CD4-positive, alpha-beta T cell treated with Interleukin-4 for 1 hour (primary cell): Measurements from ENCODE around the gene RYR3.

Source experiments
- DNase-seq, 2 donors: peaks; one replicate each; pipeline ENCODE4 v3.0.0-alpha.2; 2020 to 2022

The RYR3 gene

DNA sequence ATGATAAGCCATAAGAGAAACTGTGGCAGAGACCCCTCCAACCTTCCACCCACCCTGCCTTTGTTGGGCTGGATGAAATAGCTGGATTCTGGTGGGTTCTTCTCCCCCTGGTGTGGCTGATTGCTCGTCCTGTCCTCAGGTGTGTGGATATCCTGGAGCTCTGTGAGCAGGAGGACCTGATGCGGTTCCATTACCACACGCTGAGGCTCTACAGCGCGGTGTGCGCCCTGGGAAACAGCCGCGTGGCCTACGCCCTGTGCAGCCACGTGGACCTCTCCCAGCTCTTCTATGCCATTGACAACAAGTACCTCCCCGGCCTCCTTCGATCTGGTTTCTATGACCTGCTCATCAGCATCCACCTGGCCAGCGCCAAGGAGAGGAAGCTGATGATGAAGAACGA lies 351.2 kb downstream of the RYR3 start:
- DNase-seq = no peak

GRCh38 chr15:33664947-33665346 lies 354.2 kb downstream of the RYR3 start:
- no peak for DNase-seq

- no peak for DNase-seq
These were observed 359.8 kb downstream of the RYR3 start for GRCh38 chr15:33670567-33670966.

DNA sequence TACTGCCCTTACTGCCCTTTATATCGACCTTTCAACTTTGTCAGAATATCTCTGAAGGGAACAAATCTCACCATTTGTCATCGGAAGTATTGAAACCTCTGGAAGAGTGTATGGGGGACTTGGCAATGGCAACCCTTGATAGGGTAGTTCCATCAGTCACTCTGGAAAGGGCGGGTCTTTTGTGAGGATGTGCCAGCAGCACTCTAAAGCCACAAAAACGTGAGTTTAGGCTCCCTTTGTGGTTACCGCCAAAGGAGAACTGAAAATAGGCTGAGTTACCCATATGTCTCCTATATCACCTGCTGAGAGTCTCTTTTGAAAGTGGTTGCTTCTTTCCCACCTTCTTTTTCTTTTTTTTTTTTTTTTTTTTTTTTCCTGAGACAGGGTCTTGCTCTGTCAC lies 360.7 kb downstream of the RYR3 start:
- DNase-seq = no peak

DNA sequence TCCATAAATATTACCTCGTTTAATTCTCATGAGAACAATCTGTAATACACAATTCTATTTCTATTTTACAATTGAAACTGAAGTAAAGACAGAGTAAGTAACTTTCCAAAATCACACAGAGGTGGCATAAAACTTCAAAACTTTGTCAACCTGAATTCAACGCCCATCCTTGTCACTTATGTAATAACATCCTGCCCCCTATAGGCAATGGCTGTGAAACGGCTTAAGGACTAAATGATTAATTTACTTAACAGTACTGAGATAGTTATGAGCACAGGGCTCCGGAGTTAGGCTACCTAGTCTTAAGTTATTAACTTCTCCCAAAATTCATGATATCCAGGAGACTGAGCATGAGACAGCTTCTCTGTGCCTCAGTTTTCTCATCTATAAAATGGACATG lies 364.5 kb downstream of the RYR3 start:
- no peak for DNase-seq

DNA sequence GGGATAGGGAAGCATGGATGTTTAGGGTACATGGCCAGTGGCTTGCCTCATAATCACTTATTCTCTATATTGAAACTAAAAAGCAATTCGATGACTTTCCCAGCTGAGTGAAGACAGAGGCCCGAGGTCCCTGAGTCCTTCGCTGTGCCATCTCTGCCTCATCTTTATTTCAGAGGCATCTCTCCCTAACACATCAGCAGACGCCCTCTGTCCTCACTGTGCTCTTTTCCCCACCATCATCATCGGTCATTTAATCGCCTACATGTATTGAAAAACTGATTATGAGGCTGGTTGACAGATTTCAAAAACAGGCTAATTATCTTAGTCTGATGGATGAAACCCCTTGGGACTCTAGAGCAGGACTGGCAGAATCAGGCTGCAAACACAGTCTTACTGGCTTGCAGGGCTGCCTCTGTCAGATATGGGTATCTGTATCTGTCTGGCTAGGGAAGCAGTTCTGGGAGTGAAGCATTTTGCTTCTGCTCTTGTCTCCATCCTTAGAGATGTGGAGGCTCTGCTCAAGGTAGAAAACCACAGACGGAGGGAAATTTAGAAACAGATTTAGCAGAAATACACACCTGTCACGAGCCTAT lies 366.6 kb downstream of the RYR3 start:
- no peak for DNase-seq

DNA sequence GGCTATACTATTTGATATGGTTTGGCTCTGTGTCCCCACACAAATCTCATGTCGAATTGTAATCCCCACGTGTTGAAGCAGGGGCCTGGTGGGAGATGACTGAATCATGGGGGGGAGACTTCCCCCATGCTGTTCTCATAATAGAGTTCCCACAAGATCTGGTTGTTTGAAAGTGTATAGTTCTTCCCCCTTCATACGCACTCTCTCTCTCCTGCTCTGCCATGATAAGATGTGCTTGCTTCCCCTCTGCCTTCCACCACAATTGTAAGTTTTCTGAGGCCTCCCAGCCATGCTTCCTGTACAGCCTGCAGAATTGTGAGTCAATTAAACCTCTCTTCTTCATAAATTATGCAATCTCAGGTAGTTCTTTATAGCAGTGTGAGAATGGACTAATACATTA lies 367.4 kb downstream of the RYR3 start:
- DNase-seq = no peak

DNA sequence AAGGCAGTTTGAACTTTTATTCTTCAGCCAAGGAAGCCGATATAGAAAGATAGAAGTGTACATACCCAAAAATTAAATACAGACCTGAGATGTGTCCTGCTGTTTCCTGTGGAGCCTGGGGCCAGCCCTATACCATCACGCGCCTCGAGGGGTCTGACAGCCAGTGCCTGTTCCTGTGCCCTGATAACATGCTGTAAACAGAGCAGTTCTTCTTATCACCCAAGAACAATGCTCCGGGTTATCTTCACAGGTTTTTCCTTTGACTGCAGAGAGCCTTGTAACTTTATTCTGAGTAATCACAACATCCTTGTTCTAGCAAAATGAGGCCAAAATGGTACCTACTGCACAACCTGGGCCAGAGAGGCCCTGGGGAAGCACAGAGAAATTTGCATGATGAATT lies 367.8 kb downstream of the RYR3 start:
- no peak for DNase-seq

GRCh38 chr15:33679061-33679460 lies 368.3 kb downstream of the RYR3 start:
- DNase-seq = no peak

- no peak for DNase-seq
These were observed 369.6 kb downstream of the RYR3 start for GRCh38 chr15:33680336-33680735.

DNA sequence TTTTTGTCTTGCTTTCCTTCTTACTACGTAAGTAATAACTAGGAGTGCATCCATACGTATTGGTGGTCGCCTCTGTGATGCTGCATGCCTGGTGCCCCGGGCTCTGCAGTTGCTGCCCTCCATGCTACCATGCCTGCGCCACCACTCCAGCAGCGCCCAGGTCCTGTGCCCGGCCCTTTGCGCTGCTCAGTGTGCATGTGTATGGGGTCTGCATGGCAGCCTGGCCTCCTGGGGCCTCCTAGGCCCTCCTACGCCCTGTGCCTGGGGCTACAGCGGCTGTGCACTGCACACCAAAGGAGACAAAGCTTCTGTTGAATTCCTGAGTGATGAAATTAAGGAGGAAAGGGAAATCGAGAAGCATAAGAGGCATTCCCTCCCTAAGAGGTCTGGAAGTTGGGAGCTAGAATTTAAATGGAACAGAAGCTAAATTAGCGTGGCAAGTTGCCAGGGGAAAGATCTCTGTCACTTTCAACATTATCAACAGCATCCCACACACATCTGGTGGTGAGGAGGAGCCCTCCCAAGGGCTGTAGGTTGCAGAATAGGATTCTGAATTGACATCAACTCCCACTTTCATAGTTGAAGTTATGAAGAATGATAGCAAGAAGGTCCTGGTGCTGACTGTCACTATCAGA lies 382.5 kb downstream of the RYR3 start:
- no peak for DNase-seq

DNA sequence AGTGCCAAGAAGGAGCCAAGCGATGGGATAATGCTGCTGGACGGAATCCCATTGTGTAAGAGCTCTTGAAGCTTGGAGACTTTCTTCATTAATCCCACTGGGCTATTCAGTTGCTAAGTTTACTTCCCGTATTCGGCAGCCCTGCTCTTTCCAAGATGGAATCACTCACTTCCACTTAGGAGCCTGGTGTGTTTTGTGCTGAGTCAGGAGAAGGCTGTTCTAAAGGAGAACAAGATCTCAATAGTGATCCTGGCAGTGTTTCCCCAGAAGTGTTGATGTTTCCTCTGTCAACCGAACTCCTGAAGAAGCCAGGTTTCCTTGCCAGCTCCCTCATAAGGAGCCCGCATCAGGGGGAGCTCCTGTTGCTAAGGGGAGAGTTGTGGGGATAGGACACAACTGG lies 387.4 kb downstream of the RYR3 start:
- DNase-seq = no peak

DNA sequence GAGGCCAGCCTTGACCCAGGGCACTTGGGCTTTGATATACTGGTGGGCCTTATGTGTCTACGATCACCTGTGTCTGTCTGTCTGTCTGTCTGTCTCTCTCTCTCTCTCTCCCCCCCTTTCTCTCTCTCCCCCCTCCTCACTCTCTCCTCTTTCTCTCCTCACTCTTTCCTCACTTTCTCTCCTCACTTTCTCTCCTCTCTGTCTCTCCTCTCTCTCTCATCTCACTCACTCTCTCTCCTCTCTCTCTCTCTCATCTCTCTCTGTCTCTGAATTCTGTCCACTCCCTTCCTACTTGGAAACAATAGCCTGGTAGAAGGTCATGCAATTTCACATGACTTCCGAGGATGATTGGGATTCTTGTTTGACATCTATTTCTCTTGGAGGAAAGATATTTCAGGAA lies 388.4 kb downstream of the RYR3 start:
- no peak for DNase-seq

- no peak for DNase-seq
These were observed 389.1 kb downstream of the RYR3 start for GRCh38 chr15:33699691-33700447.

GRCh38 chr15:33700695-33701303 lies 390.0 kb downstream of the RYR3 start:
- DNase-seq = peak; percentile 55 to 56

DNA sequence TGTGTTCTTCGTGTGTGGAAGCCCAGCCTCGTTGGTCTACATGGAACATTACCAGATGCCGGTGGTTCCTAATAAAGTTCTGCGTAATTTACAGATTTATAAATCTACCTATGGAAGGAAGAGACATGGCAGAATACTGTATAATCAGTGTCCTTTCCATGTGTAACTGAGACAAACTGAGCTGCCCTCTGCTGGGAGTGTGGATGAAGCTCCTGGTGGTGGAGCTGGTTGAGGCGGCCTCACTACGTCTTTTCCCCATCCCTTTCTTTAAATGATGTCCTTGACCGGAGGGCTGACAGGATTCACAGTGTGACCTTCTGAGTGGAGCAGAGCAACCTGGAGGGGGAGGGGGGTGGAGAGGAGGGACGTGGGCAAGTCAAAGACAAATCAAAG lies 390.5 kb downstream of the RYR3 start:
- DNase-seq = no peak

DNA sequence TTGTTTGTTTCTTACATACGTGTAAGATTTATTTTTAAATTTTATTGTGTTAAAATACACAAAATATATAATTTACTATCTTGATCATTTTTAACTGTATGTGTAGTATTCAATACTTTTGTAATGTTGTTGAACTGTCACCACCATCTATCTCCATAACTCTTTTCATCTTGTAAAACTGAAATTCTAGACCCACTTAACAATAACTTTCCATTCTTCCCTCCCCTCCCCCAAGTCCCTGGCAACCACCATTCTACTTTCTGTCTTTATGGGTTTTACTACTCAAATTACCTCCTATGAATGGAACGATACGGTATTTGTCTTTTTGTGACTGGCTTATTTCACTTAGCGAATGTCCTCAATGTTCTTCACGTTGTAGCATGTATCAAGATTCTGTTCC lies 395.4 kb downstream of the RYR3 start:
- DNase-seq = no peak

DNA sequence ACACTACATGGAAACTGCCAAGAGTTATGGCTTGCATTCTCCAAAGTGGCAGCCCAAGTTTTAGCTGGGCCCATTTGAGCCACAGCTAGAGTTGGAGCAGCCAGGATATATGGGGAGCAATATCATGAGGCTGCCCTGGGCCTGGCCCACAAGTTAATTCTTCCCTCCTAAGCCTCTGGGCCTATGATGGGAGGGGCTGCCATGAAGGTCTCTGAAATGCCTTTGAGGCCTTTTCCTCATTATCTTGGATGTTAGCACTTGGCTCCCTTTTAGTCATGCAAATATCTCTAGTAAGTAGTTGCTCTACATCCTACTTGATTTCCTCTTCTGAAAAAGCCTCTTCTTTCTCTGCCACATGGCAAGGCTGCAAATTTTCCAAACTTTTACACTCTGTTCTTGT lies 400.0 kb downstream of the RYR3 start:
- no peak for DNase-seq

DNA sequence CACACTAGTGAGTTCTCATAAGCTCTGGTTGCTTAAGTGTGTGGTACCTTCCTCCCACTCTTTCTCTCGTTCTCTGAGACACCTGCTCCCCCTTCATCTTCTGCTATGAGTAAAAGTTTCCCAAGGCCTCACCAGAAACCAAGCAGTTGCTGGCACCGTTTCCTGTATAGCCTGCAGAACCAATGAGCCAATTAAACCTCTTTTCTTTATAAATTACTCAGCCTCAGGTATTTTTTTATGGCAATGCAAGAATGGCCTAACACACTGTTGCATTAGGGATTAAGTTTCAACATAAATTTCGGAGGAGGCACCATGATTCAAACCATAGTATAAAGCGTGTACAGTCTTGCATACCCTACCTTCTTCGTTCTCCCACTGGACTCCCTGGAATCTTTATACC lies 405.3 kb downstream of the RYR3 start:
- no peak for DNase-seq

DNA sequence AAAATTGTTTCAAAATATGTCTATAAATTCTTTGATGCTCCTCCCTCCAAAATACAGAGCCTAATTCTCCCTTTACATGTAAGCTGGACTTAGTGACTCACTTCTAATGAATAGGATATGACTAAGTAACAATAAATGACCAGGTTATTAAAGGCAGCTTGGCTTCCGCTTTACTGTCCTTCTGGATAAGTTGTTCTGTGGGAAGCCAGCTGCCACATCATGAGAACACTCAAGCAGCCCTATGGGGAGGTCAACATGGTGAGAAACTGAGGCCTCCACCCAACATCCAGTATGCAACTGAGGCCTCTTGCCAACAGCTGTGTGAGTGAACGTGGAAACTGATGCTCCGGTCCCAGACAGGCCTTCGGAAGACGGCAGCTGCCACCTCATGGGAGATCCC lies 410.2 kb downstream of the RYR3 start:
- no peak for DNase-seq

- DNase-seq = peak; percentile 4 to 31
These were observed 411.4 kb downstream of the RYR3 start for GRCh38 chr15:33722005-33722672.

GRCh38 chr15:33722673-33723015 lies 411.9 kb downstream of the RYR3 start:
- DNase-seq = no peak

DNA sequence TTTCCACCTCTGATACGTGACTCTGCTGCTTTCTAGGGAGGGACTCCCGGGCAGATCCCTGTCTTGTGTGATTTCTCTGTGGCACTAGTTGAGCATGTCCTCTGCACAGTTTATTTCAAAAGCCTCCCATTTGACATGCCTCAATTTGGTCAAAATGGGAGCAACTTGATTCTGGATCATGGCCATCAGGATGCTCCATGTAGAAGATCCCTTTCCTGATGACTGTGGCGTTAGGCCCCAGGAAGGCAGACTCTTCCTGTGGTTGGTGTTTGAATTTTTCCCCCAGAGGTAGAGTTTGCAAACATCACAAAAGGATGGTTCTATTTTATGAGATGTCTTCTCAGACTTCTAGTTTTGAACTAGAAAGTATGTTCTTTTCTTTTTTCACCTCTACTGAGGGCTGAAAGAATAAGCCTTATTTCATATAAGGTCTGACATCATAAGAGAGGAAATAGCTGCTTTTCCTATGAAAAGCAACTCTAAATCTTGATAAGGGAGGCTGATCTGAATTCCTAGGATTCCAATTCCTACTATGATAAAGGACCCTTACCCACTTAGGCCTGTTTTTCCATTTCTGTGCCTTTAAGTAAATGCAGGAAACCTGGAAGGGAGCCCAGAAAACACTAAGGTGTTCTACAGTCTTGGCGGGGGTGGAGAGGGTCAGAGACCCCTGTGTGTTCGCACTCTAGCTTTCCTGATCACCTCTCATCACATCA lies 413.7 kb downstream of the RYR3 start:
- DNase-seq = no peak
